AG09309 (cell line): Measurements from ENCODE around the gene PEAK3.
A peak's percentile ranks its signal among the peaks of the same experiment; 100 is the strongest.

ENCODE experiments used
- DNase-seq: peaks from one replicate; pipeline ENCODE4 v3.0.0-alpha.2; 2010; ENCODE audit warnings: low read depth
- H3K4me3 ChIP-seq: 2 replicates; pipeline ENCODE4 v1.5.1; 2011; ENCODE audit warnings: mild to moderate bottlenecking, low read depth, low read length, moderate library complexity; ENCODE audit not compliant: control insufficient read depth
- CTCF ChIP-seq: IDR thresholded peaks from 2 replicates; pipeline ENCODE4 v1.5.1; 2011; ENCODE audit warnings: mild to moderate bottlenecking, low read depth, low read length, inconsistent platforms; ENCODE audit not compliant: insufficient read depth, control insufficient read depth; ENCODE audit errors: missing control alignments

PEAK3 gene

GRCh38 chr19:2282062-2282861, at the start of gene PEAK3:
Gene PEAK3 (minus strand): TSS chr19:2282175. CDS start chr19:2280931, 1,244 bp downstream.
- DNase-seq = no peak
- H3K4me3 ChIP-seq = no peak within 1 kb of the TSS
- no peak for TF ChIP-seq CTCF

GRCh38 chr19:2330632-2331284, 48.8 kb upstream of the PEAK3 start:
- no peak for TF ChIP-seq CTCF
- no peak overlapping the region for H3K4me3 ChIP-seq
- DNase-seq = no peak

- DNase-seq = no peak
- TF ChIP-seq CTCF = no peak
- H3K4me3 ChIP-seq = no peak overlapping the region
Observed at GRCh38 chr19:2330255-2330631, 48.3 kb upstream of the PEAK3 start.

GRCh38 chr19:2329501-2329916, 47.5 kb upstream of the PEAK3 start:
- no peak for TF ChIP-seq CTCF
- DNase-seq = no peak
- peak overlapping the region; percentile 96 for H3K4me3 ChIP-seq

GRCh38 chr19:2329149-2329478, 47.1 kb upstream of the PEAK3 start:
- no peak for TF ChIP-seq CTCF
- DNase-seq = no peak
- H3K4me3 ChIP-seq = peak overlapping the region; percentile 96

- peak; percentile 29 for DNase-seq
- TF ChIP-seq CTCF = no peak
- peak within 1 kb of the TSS; percentile 96 for H3K4me3 ChIP-seq
Observed at GRCh38 chr19:2328401-2329148, 46.6 kb upstream of the PEAK3 start, which contains the start of the genes LSM7 and SPPL2B. Gene LSM7 (minus strand): TSS chr19:2328586. CDS start chr19:2328566, 20 bp downstream. Gene SPPL2B (plus strand): TSS chr19:2328684. CDS start chr19:2328710, 26 bp downstream.
